HepG2 (cell line): Measurements from ENCODE around the gene CCS. TPM values are rescaled to one million over a fixed set of nuclear protein-coding genes. Genes with fewer than 3 reads are reported as not detected.
A peak's percentile ranks its signal among the peaks of the same experiment; 100 is the strongest.

Source experiments
- ADNP ChIP-seq: sonication (generic); formaldehyde crosslinking; IDR thresholded peaks from 2 replicates; pipeline ENCODE4 v1.4.0; 2020; ENCODE audit warnings: missing genetic modification reagents
- CREM ChIP-seq, 2 experiments: sonication (generic) in 1 of 2; formaldehyde crosslinking in 1 of 2; IDR thresholded peaks; 2 replicates each; pipeline versions ENCODE4 v1.4.0 to v1.6.1; 2016 to 2020; ENCODE audit warnings: antibody characterized with exemption in 1 of 2, mild to moderate bottlenecking in 1 of 2, missing genetic modification reagents in 1 of 2
- EP300 ChIP-seq, 3 experiments: sonication (generic) in 1 of 3; formaldehyde crosslinking in 1 of 3; IDR thresholded peaks; 2 replicates each; pipeline versions ENCODE4 v1.5.1 to v1.6.1; 2011 to 2020; ENCODE audit warnings: low read depth in 2 of 3, low read length in 2 of 3, borderline replicate concordance in 1 of 3, improper control_type of control experiment in 1 of 3, mild to moderate bottlenecking in 1 of 3, missing genetic modification reagents in 1 of 3, moderate library complexity in 1 of 3
- GABPB1 ChIP-seq: IDR thresholded peaks from 2 replicates; pipeline ENCODE4 v1.6.1; 2016; ENCODE audit warnings: mild to moderate bottlenecking, missing genetic modification reagents, moderate library complexity, missing compliant biosample characterization
- HHEX ChIP-seq: IDR thresholded peaks from 2 replicates; pipeline ENCODE4 v1.6.1; 2016; ENCODE audit warnings: control low read depth
- KLF16 ChIP-seq, 2 experiments: sonication (generic) in 1 of 2; formaldehyde crosslinking in 1 of 2; IDR thresholded peaks; 2 replicates each; pipeline versions ENCODE4 v1.6.1 to v1.8.0; 2016 to 2023; ENCODE audit warnings: missing genetic modification reagents in 2 of 2, missing compliant biosample characterization in 1 of 2
- MATR3 ChIP-seq: sonication (generic); formaldehyde crosslinking; IDR thresholded peaks from 2 replicates; pipeline ENCODE4 v1.4.0; 2020; ENCODE audit warnings: missing genetic modification reagents
- NFATC3 ChIP-seq: sonication (generic); formaldehyde crosslinking; IDR thresholded peaks from 2 replicates; pipeline ENCODE4 v1.5.1; 2020; ENCODE audit warnings: mild to moderate bottlenecking, missing genetic modification reagents
- PCBP2 ChIP-seq: fragments of 200-400 bp; formaldehyde crosslinking; optimal IDR thresholded peaks from 2 replicates; pipeline ENCODE3; 2018; ENCODE audit warnings: low read length, low read depth; ENCODE audit not compliant: poor library complexity, severe bottlenecking
- RFXAP ChIP-seq: sonication (generic); formaldehyde crosslinking; IDR thresholded peaks from 2 replicates; pipeline ENCODE4 v1.4.0; 2020; ENCODE audit warnings: missing genetic modification reagents, borderline replicate concordance
- SOX13 ChIP-seq, 3 experiments: fragments of 450-650 bp in 1 of 3; sonication (generic) in 1 of 3; formaldehyde crosslinking in 1 of 3; IDR thresholded peaks in 2 of 3; conservative IDR thresholded peaks in 1 of 3; 2 replicates each; pipeline versions ENCODE4 v1.5.0 to v1.6.1; 2016 to 2020; ENCODE audit warnings: antibody characterized with exemption in 1 of 3, mild to moderate bottlenecking in 1 of 3, missing compliant biosample characterization in 1 of 3, missing genetic modification reagents in 1 of 3, moderate library complexity in 1 of 3
- SRSF9 ChIP-seq: fragments of 200-400 bp; formaldehyde crosslinking; IDR thresholded peaks from 2 replicates; pipeline ENCODE4 v1.6.1; 2018; ENCODE audit warnings: borderline replicate concordance, mild to moderate bottlenecking, low read depth, low read length; ENCODE audit not compliant: insufficient read depth, poor library complexity, severe bottlenecking
- ZEB1 ChIP-seq: IDR thresholded peaks from 2 replicates; pipeline ENCODE4 v1.6.1; 2012; ENCODE audit warnings: mild to moderate bottlenecking, low read depth, inconsistent platforms; ENCODE audit not compliant: insufficient replicate concordance
- ZNF143 ChIP-seq: sonication (generic); formaldehyde crosslinking; IDR thresholded peaks from 2 replicates; pipeline ENCODE4 v1.4.0; 2020; ENCODE audit warnings: missing genetic modification reagents
- ZNF343 ChIP-seq: sonication (generic); formaldehyde crosslinking; IDR thresholded peaks from 2 replicates; pipeline ENCODE4 v1.4.0; 2020; ENCODE audit warnings: mild to moderate bottlenecking, missing genetic modification reagents
- polyA plus RNA-seq, 8 experiments: library from polyadenylated mRNA; depleted of rRNA in 3 of 8; stranded (reverse) in 7 of 8; unstranded in 1 of 8; fragments of >200 nt; fragmentation: Illumina TruSeq in 4 of 8; extraction: Trizol in 4 of 8; gene quantifications; 2 replicates each; pipeline versions ENCODE4 v1.2.1 to v1.2.3, GENCODE V29; 2011 to 2016; ENCODE audit warnings: low read depth in 4 of 8, missing spikeins in 1 of 8, mixed read lengths in 1 of 8; ENCODE audit not compliant: insufficient read depth in 1 of 8
- total RNA-seq, 5 experiments: library from RNA; depleted of rRNA; stranded (reverse); fragments of >200 nt; fragmentation: Illumina TruSeq; extraction: Trizol; gene quantifications; 2 replicates each; pipeline ENCODE4 v1.2.3, GENCODE V29; 2016; ENCODE audit warnings: low read depth in 1 of 5
- TF ChIP-seq, protein P1 (sequence below): sonication (generic); formaldehyde crosslinking; conservative IDR thresholded peaks from 2 replicates; pipeline ENCODE4 v1.8.1; 2023; ENCODE audit warnings: missing genetic modification reagents
- TF ChIP-seq, protein P2 (sequence below): sonication (generic); formaldehyde crosslinking; conservative IDR thresholded peaks from 2 replicates; pipeline ENCODE4 v1.4.0; 2020; ENCODE audit warnings: missing genetic modification reagents
- TF ChIP-seq, protein P3 (sequence below): sonication (generic); formaldehyde crosslinking; IDR thresholded peaks from 2 replicates; pipeline ENCODE4 v1.4.0; 2020; ENCODE audit warnings: missing genetic modification reagents, mild to moderate bottlenecking, borderline replicate concordance
- TF ChIP-seq, protein P4 (sequence below): sonication (generic); formaldehyde crosslinking; IDR thresholded peaks from 2 replicates; pipeline ENCODE4 v1.4.0; 2020; ENCODE audit warnings: mild to moderate bottlenecking, missing genetic modification reagents, borderline replicate concordance

The CCS gene
- total and polyA plus RNA-seq, 2 of the 13 experiments (the other 11 are each of a cell fraction or from before 2014, with no cell fraction given): 25.4 to 44.6 TPM

DNA sequence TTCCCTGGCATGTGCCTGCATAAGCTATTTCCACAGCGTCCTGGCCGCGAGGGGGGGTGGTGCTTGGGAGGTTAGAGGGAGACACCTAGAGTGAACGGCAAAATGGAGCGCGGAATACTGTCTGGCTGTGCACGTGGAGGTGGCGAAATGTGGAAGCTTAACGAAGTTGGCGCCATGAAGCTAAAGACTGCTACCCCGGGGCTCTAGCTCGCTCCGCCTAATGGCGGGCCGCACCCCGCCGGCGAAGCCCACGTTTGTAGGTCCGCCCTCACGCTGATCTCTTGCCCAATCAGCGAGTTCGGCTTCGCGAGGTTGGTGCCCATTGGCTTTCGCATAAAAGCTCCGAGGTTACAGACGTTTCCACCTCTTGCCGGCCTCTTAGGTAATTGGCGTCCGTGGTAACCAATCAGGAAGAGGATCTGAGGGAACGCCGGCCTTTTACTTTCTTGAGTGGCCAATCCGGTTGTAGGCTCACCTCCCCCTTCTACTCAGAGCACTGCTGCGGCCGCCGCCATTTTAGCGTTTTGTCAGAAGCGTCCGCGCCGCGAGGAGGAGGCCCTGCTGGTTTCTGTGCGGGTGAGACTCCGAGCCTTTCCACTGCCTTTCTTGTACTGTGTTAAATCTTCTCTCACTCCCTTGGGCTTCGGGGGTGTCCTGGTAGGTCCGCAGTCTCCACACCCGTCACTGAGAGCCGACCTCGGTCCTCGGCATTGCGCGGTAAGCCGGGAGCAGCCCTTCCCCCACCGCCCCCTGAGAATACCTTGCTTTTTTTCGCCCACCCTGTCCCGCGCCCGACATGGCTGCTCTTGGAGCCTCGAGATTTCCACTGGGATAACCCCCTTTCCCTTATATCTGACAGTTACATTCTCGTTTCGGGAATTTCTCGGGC lies 45.4 kb downstream of the CCS start, which contains the start of gene RBM4 (continued):
- TF ChIP-seq NFATC3 (CRISPR knock-in tag) (0 out of 2 replicates have a peak, but pooled peaks have one; percentile 70), ADNP (CRISPR knock-in tag) (no peak), SOX13 (IDR thresholded peaks at IDR 0.05) (no peak), SOX13 (CRISPR knock-in tag; conservative IDR thresholded peaks at IDR 0.05 in 1 of 2, IDR thresholded peaks at IDR 0.05 in 1 of 2) (peak in 1 of 2 experiments; percentile 3; a peak in 1 of 4 replicates), SRSF9 (no peak), ZNF143 (no peak), ZNF343 (CRISPR knock-in tag) (0 out of 2 replicates have a peak, but pooled peaks have one; percentile 53), EP300 (IDR thresholded peaks at IDR 0.05; ENCODE audit: low read depth in 2 of 2, low read length in 2 of 2) (no peak), EP300 (CRISPR knock-in tag; IDR thresholded peaks at IDR 0.05; ENCODE audit: borderline replicate concordance) (no peak; the same call in 1 of the 2 replicates), ZEB1 (peak; percentile 30), KLF16 (CRISPR knock-in tag; IDR thresholded peaks at IDR 0.05) (peak in 1 of 2 experiments; percentile 57; a peak in 1 of 4 replicates), MATR3 (CRISPR knock-in tag) (no peak), HHEX (CRISPR knock-in tag) (no peak), RFXAP (CRISPR knock-in tag) (peak; percentile 46), PCBP2 (no peak), GABPB1 (peak; percentile 56), CREM (IDR thresholded peaks at IDR 0.05) (peak; percentile 68), CREM (CRISPR knock-in tag; IDR thresholded peaks at IDR 0.05) (no peak)
- TF ChIP-seq, protein P1, sequence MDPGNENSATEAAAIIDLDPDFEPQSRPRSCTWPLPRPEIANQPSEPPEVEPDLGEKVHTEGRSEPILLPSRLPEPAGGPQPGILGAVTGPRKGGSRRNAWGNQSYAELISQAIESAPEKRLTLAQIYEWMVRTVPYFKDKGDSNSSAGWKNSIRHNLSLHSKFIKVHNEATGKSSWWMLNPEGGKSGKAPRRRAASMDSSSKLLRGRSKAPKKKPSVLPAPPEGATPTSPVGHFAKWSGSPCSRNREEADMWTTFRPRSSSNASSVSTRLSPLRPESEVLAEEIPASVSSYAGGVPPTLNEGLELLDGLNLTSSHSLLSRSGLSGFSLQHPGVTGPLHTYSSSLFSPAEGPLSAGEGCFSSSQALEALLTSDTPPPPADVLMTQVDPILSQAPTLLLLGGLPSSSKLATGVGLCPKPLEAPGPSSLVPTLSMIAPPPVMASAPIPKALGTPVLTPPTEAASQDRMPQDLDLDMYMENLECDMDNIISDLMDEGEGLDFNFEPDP (CRISPR knock-in tag): no peak
- TF ChIP-seq, protein P2, sequence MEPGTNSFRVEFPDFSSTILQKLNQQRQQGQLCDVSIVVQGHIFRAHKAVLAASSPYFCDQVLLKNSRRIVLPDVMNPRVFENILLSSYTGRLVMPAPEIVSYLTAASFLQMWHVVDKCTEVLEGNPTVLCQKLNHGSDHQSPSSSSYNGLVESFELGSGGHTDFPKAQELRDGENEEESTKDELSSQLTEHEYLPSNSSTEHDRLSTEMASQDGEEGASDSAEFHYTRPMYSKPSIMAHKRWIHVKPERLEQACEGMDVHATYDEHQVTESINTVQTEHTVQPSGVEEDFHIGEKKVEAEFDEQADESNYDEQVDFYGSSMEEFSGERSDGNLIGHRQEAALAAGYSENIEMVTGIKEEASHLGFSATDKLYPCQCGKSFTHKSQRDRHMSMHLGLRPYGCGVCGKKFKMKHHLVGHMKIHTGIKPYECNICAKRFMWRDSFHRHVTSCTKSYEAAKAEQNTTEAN (CRISPR knock-in tag): 0 out of 2 replicates have a peak, but pooled peaks have one; percentile 8
- TF ChIP-seq, protein P3, sequence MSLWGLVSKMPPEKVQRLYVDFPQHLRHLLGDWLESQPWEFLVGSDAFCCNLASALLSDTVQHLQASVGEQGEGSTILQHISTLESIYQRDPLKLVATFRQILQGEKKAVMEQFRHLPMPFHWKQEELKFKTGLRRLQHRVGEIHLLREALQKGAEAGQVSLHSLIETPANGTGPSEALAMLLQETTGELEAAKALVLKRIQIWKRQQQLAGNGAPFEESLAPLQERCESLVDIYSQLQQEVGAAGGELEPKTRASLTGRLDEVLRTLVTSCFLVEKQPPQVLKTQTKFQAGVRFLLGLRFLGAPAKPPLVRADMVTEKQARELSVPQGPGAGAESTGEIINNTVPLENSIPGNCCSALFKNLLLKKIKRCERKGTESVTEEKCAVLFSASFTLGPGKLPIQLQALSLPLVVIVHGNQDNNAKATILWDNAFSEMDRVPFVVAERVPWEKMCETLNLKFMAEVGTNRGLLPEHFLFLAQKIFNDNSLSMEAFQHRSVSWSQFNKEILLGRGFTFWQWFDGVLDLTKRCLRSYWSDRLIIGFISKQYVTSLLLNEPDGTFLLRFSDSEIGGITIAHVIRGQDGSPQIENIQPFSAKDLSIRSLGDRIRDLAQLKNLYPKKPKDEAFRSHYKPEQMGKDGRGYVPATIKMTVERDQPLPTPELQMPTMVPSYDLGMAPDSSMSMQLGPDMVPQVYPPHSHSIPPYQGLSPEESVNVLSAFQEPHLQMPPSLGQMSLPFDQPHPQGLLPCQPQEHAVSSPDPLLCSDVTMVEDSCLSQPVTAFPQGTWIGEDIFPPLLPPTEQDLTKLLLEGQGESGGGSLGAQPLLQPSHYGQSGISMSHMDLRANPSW (CRISPR knock-in tag): 0 out of 2 replicates have a peak, but pooled peaks have one; percentile 11
- TF ChIP-seq, protein P4, sequence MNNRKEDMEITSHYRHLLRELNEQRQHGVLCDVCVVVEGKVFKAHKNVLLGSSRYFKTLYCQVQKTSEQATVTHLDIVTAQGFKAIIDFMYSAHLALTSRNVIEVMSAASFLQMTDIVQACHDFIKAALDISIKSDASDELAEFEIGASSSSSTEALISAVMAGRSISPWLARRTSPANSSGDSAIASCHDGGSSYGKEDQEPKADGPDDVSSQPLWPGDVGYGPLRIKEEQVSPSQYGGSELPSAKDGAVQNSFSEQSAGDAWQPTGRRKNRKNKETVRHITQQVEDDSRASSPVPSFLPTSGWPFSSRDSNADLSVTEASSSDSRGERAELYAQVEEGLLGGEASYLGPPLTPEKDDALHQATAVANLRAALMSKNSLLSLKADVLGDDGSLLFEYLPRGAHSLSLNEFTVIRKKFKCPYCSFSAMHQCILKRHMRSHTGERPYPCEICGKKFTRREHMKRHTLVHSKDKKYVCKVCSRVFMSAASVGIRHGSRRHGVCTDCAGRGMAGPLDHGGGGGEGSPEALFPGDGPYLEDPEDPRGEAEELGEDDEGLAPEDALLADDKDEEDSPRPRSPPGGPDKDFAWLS: no peak
